Measurements from ENCODE around the gene PIR.

- TF ChIP-seq SPI1 (IDR thresholded peaks at IDR 0.05; ENCODE audit: borderline replicate concordance, low read depth, low read length) (no peak), ZNF274 (IDR thresholded peaks at IDR 0.05; ENCODE audit: borderline replicate concordance, low read depth, low read length) (no peak)
Measured at GRCh38 chrX:15509845-15510244, 16.7 kb upstream of the PIR start.
